GM23338 (cell line): ENCODE measurements around the gene PHF5A. TPM values are rescaled to one million over a fixed set of nuclear protein-coding genes. Genes with fewer than 3 reads are reported as not detected.

Experiments
- ATAC-seq: fragments of 200-7000 bp; cut with Tn5 transposase; 3 replicates; pipeline ENCODE4 v1.9.1; 2020
- DNase-seq: peaks from one replicate; pipeline ENCODE4 v3.0.0-alpha.2; 2015; ENCODE audit warnings: low spot score
- H2AFZ ChIP-seq: fragments of 200-600 bp; sonication (generic); 2 replicates; pipeline ENCODE4 v1.8.0; 2016; ENCODE audit warnings: antibody characterized with exemption, mild to moderate bottlenecking, moderate library complexity
- H3F3A ChIP-seq: fragments of 200-600 bp; sonication (generic); replicated peaks from 2 replicates; pipeline ENCODE4 v1.8.0; 2017; ENCODE audit warnings: antibody characterized with exemption, mixed run types, low read depth
- H3K27ac ChIP-seq: fragments of 200-600 bp; sonication (generic); 2 replicates; pipeline ENCODE4 v1.6.1; 2016; ENCODE audit warnings: low read depth
- H3K27me3 ChIP-seq: fragments of 200-600 bp; sonication (generic); 2 replicates; pipeline ENCODE4 v1.8.0; 2016; ENCODE audit warnings: mild to moderate bottlenecking, mixed run types, moderate library complexity; ENCODE audit not compliant: insufficient read depth
- H3K36me3 ChIP-seq: fragments of 200-600 bp; sonication (generic); 2 replicates; pipeline ENCODE4 v1.8.0; 2016; ENCODE audit warnings: mild to moderate bottlenecking; ENCODE audit not compliant: insufficient read depth
- H3K4me1 ChIP-seq: fragments of 200-600 bp; sonication (generic); 2 replicates; pipeline ENCODE4 v1.8.0; 2016; ENCODE audit warnings: mild to moderate bottlenecking, moderate library complexity; ENCODE audit not compliant: insufficient read depth
- H3K4me2 ChIP-seq: fragments of 200-600 bp; sonication (generic); 2 replicates; pipeline ENCODE4 v1.7.1; 2017; ENCODE audit warnings: mixed run types
- H3K4me3 ChIP-seq: fragments of 200-600 bp; sonication (generic); 2 replicates; pipeline ENCODE4 v1.6.1; 2016; ENCODE audit warnings: mixed run types
- H3K79me2 ChIP-seq: fragments of 200-600 bp; sonication (generic); replicated peaks from 2 replicates; pipeline ENCODE4 v1.8.0; 2017; ENCODE audit warnings: mild to moderate bottlenecking; ENCODE audit not compliant: insufficient read depth
- H3K9me2 ChIP-seq: fragments of 200-600 bp; sonication (generic); 2 replicates; pipeline ENCODE4 v1.8.0; 2017; ENCODE audit not compliant: insufficient read depth
- H4K20me1 ChIP-seq: fragments of 200-600 bp; sonication (generic); replicated peaks from 2 replicates; pipeline ENCODE4 v1.8.0; 2017; ENCODE audit warnings: mild to moderate bottlenecking; ENCODE audit not compliant: insufficient read depth
- H3K27ac Mint-ChIP-seq: 2 replicates; pipeline ENCODE4 v1.8.0; 2020; ENCODE audit warnings: inconsistent platforms, mild to moderate bottlenecking, moderate library complexity, mixed read lengths
- H3K27me3 Mint-ChIP-seq: 3 replicates; pipeline ENCODE4 v1.8.0; 2022; ENCODE audit warnings: low read depth, mild to moderate bottlenecking, moderate library complexity, mixed read lengths, inconsistent platforms; ENCODE audit not compliant: insufficient read depth, poor library complexity
- H3K36me3 Mint-ChIP-seq: 3 replicates; pipeline ENCODE4 v1.8.0; 2021; ENCODE audit warnings: low read depth, mild to moderate bottlenecking, inconsistent platforms, moderate library complexity, mixed read lengths
- H3K4me1 Mint-ChIP-seq: 3 replicates; pipeline ENCODE4 v1.8.0; 2020; ENCODE audit warnings: mild to moderate bottlenecking, inconsistent platforms, mixed read lengths
- H3K4me3 Mint-ChIP-seq: 3 replicates; pipeline ENCODE4 v1.8.0; 2021; ENCODE audit warnings: moderate library complexity, mild to moderate bottlenecking, inconsistent platforms, mixed read lengths
- H3K9me3 Mint-ChIP-seq: 3 replicates; pipeline ENCODE4 v1.8.0; 2020; ENCODE audit warnings: moderate library complexity, mild to moderate bottlenecking, inconsistent platforms, mixed read lengths
- CREB1 ChIP-seq: fragments of 250-450 bp; sonication (Bioruptor Pico); IDR thresholded peaks from 2 replicates; pipeline ENCODE4 v1.5.0; 2020; ENCODE audit warnings: low read depth, mild to moderate bottlenecking, moderate library complexity
- ETS1 ChIP-seq: IDR thresholded peaks from 2 replicates; pipeline ENCODE4 v1.6.1; 2016; ENCODE audit warnings: antibody characterized with exemption
- EZH2 ChIP-seq: fragments of 200-600 bp; sonication (generic); IDR thresholded peaks from one replicate; pipeline ENCODE4 v1.8.0; 2017; ENCODE audit warnings: antibody characterized with exemption, mild to moderate bottlenecking, low read depth; ENCODE audit not compliant: unreplicated experiment
- EZH2phosphoT487 ChIP-seq: fragments of 200-600 bp; sonication (generic); IDR thresholded peaks from one replicate; pipeline ENCODE4 v1.8.1; 2018; ENCODE audit warnings: antibody characterized with exemption; ENCODE audit not compliant: unreplicated experiment
- JUNB ChIP-seq: IDR thresholded peaks from one replicate; pipeline ENCODE4 v1.6.1; 2016; ENCODE audit warnings: antibody characterized with exemption; ENCODE audit not compliant: unreplicated experiment
- NANOG ChIP-seq: IDR thresholded peaks from 2 replicates; pipeline ENCODE4 v1.6.1; 2016; ENCODE audit warnings: antibody characterized with exemption, borderline replicate concordance
- POLR2AphosphoS5 ChIP-seq: IDR thresholded peaks from 2 replicates; pipeline ENCODE4 v1.6.1; 2016; ENCODE audit warnings: antibody characterized with exemption, low read depth
- REST ChIP-seq: IDR thresholded peaks from one replicate; pipeline ENCODE4 v1.6.1; 2018; ENCODE audit warnings: antibody characterized with exemption; ENCODE audit not compliant: unreplicated experiment
- STAT1 ChIP-seq: IDR thresholded peaks from one replicate; pipeline ENCODE4 v1.6.1; 2016; ENCODE audit warnings: antibody characterized with exemption; ENCODE audit not compliant: unreplicated experiment
- ZNF114 ChIP-seq: fragments of 250-450 bp; sonication (Bioruptor Pico); IDR thresholded peaks from 2 replicates; pipeline ENCODE4 v1.5.0; 2020; ENCODE audit warnings: mild to moderate bottlenecking, moderate library complexity
- ZNF331 ChIP-seq: fragments of 250-450 bp; sonication (Bioruptor Pico); IDR thresholded peaks from 2 replicates; pipeline ENCODE4 v1.5.0; 2020; ENCODE audit warnings: low read depth, mild to moderate bottlenecking, moderate library complexity
- polyA plus RNA-seq: library from polyadenylated mRNA; unstranded; fragments of >200 nt; fragmentation: Nextera tagmentation; extraction: Ambion mirVana; gene quantifications from 2 replicates; pipeline ENCODE4 v1.2.1, GENCODE V29; 2016
- total RNA-seq: library from RNA; depleted of rRNA; stranded (reverse); fragments of >200 nt; shearing (Covaris generic); gene quantifications from 2 replicates; pipeline ENCODE4 v1.2.3, GENCODE V29; 2014
- TF ChIP-seq, protein P1 (sequence below): fragments of 250-450 bp; sonication (Bioruptor Pico); IDR thresholded peaks from 2 replicates; pipeline ENCODE4 v1.5.0; 2020; ENCODE audit warnings: mild to moderate bottlenecking, moderate library complexity
- TF ChIP-seq, protein P2 (sequence below), 2 experiments: fragments of 200-600 bp in 1 of 2; sonication (generic) in 1 of 2; conservative IDR thresholded peaks; 2 replicates each; pipeline versions ENCODE4 v1.5.1 to v1.6.1; 2016 to 2017; ENCODE audit warnings: antibody characterized with exemption in 2 of 2, low read depth in 2 of 2, mild to moderate bottlenecking in 2 of 2, moderate library complexity in 1 of 2

The PHF5A gene
- total and polyA plus RNA-seq, 2 experiments from 2014 or later = 49.4 to 115 TPM

DNA sequence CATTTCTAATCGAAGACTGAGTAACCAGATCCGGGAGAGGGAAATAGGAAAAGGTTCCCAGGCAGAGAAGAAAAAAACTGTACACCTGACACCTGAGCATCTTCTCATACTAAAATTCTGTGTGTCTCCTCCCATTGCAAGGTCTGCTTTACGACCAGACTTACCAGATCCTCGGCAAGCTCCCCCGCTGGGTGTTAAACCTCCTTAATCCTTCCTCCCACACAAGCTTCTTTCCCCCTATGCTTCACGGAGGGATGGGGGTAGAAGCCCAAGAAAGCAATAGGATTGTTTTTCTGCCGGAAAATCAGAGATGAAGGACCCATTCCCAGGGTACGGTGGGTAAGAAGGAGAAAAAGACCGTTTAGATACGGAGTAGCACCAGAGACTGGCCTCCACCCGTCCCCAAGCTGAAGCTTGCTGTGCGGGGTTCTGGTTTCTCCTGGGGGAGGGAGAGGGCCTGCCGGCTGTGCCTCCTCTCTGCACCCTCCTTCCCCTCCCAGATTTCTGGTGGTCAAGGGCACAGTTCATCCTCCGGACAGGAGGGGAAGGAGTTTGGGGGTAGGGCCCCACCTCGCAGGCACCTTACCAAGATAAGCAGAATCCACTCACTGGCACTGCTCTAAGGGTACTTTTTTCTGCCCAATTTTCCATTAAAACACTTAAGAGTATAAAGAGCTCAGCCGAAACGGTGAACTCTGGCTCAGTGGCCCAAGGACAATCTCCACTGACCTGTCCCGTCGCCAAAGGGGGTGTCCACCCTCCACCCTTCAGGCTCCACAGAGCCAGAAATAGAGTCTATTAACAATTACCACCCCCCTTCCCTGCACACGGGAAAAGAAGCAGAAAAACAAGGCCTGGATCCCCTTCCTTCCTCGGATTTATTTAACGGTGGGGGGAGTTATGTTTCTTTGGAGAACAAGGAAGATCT, 23.1 kb downstream of the PHF5A start:
- Mint-ChIP-seq H3K27ac (peak overlapping the region; percentile 98), H3K27me3 (peaks cover 35% of the 10 kb centered on the region), H3K36me3 (peaks cover 40% of the 10 kb centered on the region), H3K4me1 (peaks cover 21% of the 10 kb centered on the region), H3K4me3 (peak overlapping the region; percentile 99), H3K9me3 (peaks cover 3% of the 10 kb centered on the region; the same call in 1 of the 3 replicates)
- H3K36me3 ChIP-seq = peaks cover 17% of the 10 kb centered on the region; the same call in 1 of the 2 replicates
- H2AFZ ChIP-seq = no peak overlapping the region
- peaks cover 5% of the 10 kb centered on the region for H3K4me1 ChIP-seq
- peak; percentile 71 for DNase-seq
- H3K27ac ChIP-seq = peak overlapping the region; percentile 95
- H4K20me1 ChIP-seq = peaks cover 30% of the 10 kb centered on the region
- peaks cover 57% of the 10 kb centered on the region for H3K79me2 ChIP-seq
- TF ChIP-seq ZNF114 (CRISPR knock-in tag) (no peak), STAT1 (no peak), EZH2phosphoT487 (no peak), NANOG (no peak), JUNB (no peak), POLR2AphosphoS5 (no peak; the same call in 1 of the 2 replicates), CREB1 (CRISPR knock-in tag) (no peak), EZH2 (no peak), REST (no peak), ZNF331 (CRISPR knock-in tag) (no peak), ETS1 (no peak)
- TF ChIP-seq, protein P1, sequence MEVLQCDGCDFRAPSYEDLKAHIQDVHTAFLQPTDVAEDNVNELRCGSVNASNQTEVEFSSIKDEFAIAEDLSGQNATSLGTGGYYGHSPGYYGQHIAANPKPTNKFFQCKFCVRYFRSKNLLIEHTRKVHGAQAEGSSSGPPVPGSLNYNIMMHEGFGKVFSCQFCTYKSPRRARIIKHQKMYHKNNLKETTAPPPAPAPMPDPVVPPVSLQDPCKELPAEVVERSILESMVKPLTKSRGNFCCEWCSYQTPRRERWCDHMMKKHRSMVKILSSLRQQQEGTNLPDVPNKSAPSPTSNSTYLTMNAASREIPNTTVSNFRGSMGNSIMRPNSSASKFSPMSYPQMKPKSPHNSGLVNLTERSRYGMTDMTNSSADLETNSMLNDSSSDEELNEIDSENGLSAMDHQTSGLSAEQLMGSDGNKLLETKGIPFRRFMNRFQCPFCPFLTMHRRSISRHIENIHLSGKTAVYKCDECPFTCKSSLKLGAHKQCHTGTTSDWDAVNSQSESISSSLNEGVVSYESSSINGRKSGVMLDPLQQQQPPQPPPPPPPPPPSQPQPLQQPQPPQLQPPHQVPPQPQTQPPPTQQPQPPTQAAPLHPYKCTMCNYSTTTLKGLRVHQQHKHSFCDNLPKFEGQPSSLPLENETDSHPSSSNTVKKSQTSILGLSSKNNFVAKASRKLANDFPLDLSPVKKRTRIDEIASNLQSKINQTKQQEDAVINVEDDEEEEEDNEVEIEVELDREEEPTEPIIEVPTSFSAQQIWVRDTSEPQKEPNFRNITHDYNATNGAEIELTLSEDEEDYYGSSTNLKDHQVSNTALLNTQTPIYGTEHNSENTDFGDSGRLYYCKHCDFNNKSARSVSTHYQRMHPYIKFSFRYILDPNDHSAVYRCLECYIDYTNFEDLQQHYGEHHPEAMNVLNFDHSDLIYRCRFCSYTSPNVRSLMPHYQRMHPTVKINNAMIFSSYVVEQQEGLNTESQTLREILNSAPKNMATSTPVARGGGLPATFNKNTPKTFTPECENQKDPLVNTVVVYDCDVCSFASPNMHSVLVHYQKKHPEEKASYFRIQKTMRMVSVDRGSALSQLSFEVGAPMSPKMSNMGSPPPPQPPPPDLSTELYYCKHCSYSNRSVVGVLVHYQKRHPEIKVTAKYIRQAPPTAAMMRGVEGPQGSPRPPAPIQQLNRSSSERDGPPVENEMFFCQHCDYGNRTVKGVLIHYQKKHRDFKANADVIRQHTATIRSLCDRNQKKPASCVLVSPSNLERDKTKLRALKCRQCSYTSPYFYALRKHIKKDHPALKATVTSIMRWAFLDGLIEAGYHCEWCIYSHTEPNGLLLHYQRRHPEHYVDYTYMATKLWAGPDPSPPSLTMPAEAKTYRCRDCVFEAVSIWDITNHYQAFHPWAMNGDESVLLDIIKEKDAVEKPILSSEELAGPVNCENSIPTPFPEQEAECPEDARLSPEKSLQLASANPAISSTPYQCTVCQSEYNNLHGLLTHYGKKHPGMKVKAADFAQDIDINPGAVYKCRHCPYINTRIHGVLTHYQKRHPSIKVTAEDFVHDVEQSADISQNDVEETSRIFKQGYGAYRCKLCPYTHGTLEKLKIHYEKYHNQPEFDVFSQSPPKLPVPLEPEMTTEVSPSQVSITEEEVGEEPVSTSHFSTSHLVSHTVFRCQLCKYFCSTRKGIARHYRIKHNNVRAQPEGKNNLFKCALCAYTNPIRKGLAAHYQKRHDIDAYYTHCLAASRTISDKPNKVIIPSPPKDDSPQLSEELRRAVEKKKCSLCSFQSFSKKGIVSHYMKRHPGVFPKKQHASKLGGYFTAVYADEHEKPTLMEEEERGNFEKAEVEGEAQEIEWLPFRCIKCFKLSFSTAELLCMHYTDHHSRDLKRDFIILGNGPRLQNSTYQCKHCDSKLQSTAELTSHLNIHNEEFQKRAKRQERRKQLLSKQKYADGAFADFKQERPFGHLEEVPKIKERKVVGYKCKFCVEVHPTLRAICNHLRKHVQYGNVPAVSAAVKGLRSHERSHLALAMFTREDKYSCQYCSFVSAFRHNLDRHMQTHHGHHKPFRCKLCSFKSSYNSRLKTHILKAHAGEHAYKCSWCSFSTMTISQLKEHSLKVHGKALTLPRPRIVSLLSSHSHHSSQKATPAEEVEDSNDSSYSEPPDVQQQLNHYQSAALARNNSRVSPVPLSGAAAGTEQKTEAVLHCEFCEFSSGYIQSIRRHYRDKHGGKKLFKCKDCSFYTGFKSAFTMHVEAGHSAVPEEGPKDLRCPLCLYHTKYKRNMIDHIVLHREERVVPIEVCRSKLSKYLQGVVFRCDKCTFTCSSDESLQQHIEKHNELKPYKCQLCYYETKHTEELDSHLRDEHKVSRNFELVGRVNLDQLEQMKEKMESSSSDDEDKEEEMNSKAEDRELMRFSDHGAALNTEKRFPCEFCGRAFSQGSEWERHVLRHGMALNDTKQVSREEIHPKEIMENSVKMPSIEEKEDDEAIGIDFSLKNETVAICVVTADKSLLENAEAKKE (CRISPR knock-in tag) = no peak
- TF ChIP-seq, protein P2, sequence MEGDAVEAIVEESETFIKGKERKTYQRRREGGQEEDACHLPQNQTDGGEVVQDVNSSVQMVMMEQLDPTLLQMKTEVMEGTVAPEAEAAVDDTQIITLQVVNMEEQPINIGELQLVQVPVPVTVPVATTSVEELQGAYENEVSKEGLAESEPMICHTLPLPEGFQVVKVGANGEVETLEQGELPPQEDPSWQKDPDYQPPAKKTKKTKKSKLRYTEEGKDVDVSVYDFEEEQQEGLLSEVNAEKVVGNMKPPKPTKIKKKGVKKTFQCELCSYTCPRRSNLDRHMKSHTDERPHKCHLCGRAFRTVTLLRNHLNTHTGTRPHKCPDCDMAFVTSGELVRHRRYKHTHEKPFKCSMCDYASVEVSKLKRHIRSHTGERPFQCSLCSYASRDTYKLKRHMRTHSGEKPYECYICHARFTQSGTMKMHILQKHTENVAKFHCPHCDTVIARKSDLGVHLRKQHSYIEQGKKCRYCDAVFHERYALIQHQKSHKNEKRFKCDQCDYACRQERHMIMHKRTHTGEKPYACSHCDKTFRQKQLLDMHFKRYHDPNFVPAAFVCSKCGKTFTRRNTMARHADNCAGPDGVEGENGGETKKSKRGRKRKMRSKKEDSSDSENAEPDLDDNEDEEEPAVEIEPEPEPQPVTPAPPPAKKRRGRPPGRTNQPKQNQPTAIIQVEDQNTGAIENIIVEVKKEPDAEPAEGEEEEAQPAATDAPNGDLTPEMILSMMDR (conservative IDR thresholded peaks at IDR 0.05; ENCODE audit: low read depth in 2 of 2) = no peak
- H3F3A ChIP-seq = peaks cover 20% of the 10 kb centered on the region
- no peaks in the 10 kb centered on the region for H3K9me2 ChIP-seq
- H3K4me2 ChIP-seq = peak overlapping the region; percentile 100
- ATAC-seq = no peak
- no peaks in the 10 kb centered on the region for H3K27me3 ChIP-seq
- H3K4me3 ChIP-seq = peak overlapping the region; percentile 99
